Measurements from ENCODE around the gene SPAG5. TPM values are rescaled to one million over a fixed set of nuclear protein-coding genes. Genes with fewer than 3 reads are reported as not detected.
A peak's percentile ranks its signal among the peaks of the same experiment; 100 is the strongest.

Gene SPAG5
- total and polyA plus RNA-seq, 9 of the 15 experiments (the other 6 are each of a cell fraction or from before 2014, with no cell fraction given) = 94.4 to 286 (median 151) TPM

- TF ChIP-seq CEBPB (tag; IDR thresholded peaks at IDR 0.05) (no peak), ZNF431 (CRISPR knock-in tag; IDR thresholded peaks at IDR 0.05) (no peak), HMGXB4 (CRISPR knock-in tag; IDR thresholded peaks at IDR 0.05) (no peak), YY1 (IDR thresholded peaks at IDR 0.05; ENCODE audit: borderline replicate concordance in 1 of 3, control insufficient read depth in 1 of 3, extremely low read depth in 1 of 3, insufficient read depth in 3 of 3, insufficient read length in 1 of 3, insufficient replicate concordance in 2 of 3, low read depth in 1 of 3, low read length in 2 of 3) (peak in 1 of 3 experiments; percentile 65), RUNX1 (IDR thresholded peaks at IDR 0.05; ENCODE audit: low read depth) (no peak), THRA (IDR thresholded peaks at IDR 0.05) (0 out of 2 replicates have a peak, but pooled peaks have one; percentile 46), ATF3 (IDR thresholded peaks at IDR 0.05) (0 out of 2 replicates have a peak, but pooled peaks have one; percentile 45), ATF3 (CRISPR knock-in tag; conservative IDR thresholded peaks at IDR 0.05) (no peak), TOE1 (IDR thresholded peaks at IDR 0.05; ENCODE audit: borderline replicate concordance) (no peak), TOE1 (CRISPR knock-in tag; IDR thresholded peaks at IDR 0.05; ENCODE audit: borderline replicate concordance, low read depth) (no peak), ZNF140 (CRISPR knock-in tag; IDR thresholded peaks at IDR 0.05) (no peak), NCOA6 (IDR thresholded peaks at IDR 0.05) (no peak), CBFA2T3 (IDR thresholded peaks at IDR 0.05) (peak; percentile 13; the same call in 1 of the 2 replicates), KLF6 (CRISPR knock-in tag; IDR thresholded peaks at IDR 0.05; ENCODE audit: borderline replicate concordance) (no peak), ZNF384 (IDR thresholded peaks at IDR 0.05; ENCODE audit: low read depth, low read length) (no peak)
These were observed 70.4 kb downstream of the SPAG5 start (continued) for GRCh38 chr17:28528327-28529012.

Data from K562 (cell line).